Mesenchymal stem cell (in vitro differentiated cells and primary cell): ENCODE measurements around the gene MOB2.

ENCODE experiments used
- DNase-seq: peaks from one replicate; pipeline ENCODE4 v3.0.0-alpha.2; 2013
- H2AFZ ChIP-seq: one replicate; pipeline ENCODE4 v1.6.1; 2013; ENCODE audit warnings: low read depth, mild to moderate bottlenecking, control low read depth, inconsistent platforms, low read length, moderate library complexity
- H2AK5ac ChIP-seq: 2 replicates; pipeline ENCODE4 v1.6.1; 2013; ENCODE audit warnings: low read length, moderate library complexity, mild to moderate bottlenecking, inconsistent platforms; ENCODE audit not compliant: severe bottlenecking
- H2BK120ac ChIP-seq: one replicate; pipeline ENCODE4 v1.6.1; 2013; ENCODE audit warnings: low read depth, mild to moderate bottlenecking, inconsistent platforms, low read length, moderate library complexity
- H2BK12ac ChIP-seq, 2 experiments: one replicate each; pipeline ENCODE4 v1.6.1; 2013; ENCODE audit warnings: inconsistent platforms in 2 of 2, low read length in 2 of 2, mild to moderate bottlenecking in 2 of 2, moderate library complexity in 2 of 2, control low read depth in 1 of 2
- H2BK15ac ChIP-seq: one replicate; pipeline ENCODE4 v1.6.1; 2013; ENCODE audit warnings: mild to moderate bottlenecking, low read depth, inconsistent platforms; ENCODE audit not compliant: poor library complexity, severe bottlenecking
- H2BK5ac ChIP-seq: 2 replicates; pipeline ENCODE4 v1.6.1; 2013; ENCODE audit warnings: low read depth, mild to moderate bottlenecking, low read length, control low read depth, inconsistent platforms; ENCODE audit not compliant: poor library complexity, severe bottlenecking
- H3K14ac ChIP-seq, 2 experiments: one replicate each; pipeline ENCODE4 v1.6.1; 2013; ENCODE audit warnings: inconsistent platforms in 2 of 2, low read length in 2 of 2, control low read depth in 1 of 2, mild to moderate bottlenecking in 1 of 2, moderate library complexity in 1 of 2
- H3K18ac ChIP-seq, 2 experiments: one replicate each; pipeline ENCODE4 v1.6.1; 2013; ENCODE audit warnings: inconsistent platforms in 2 of 2, low read length in 2 of 2, control low read depth in 1 of 2, low read depth in 1 of 2, mild to moderate bottlenecking in 1 of 2
- H3K23ac ChIP-seq, 2 experiments: one replicate each; pipeline ENCODE4 v1.6.1; 2013; ENCODE audit warnings: inconsistent platforms in 2 of 2, low read length in 2 of 2, mild to moderate bottlenecking in 2 of 2, moderate library complexity in 2 of 2, control low read depth in 1 of 2
- H3K27ac ChIP-seq: 2 replicates; pipeline ENCODE4 v1.5.1; 2013; ENCODE audit warnings: mild to moderate bottlenecking, moderate library complexity, low read length, control low read depth, inconsistent platforms; ENCODE audit not compliant: poor library complexity, severe bottlenecking
- H3K27me3 ChIP-seq, 2 experiments: 2 replicates each; pipeline versions ENCODE4 v1.6.1 to v1.7.0; 2013; ENCODE audit warnings: low read length in 2 of 2, mild to moderate bottlenecking in 2 of 2, moderate library complexity in 2 of 2, control low read depth in 1 of 2, inconsistent platforms in 1 of 2; ENCODE audit not compliant: control insufficient read depth in 1 of 2, insufficient read depth in 1 of 2
- H3K36me3 ChIP-seq, 2 experiments: 2 replicates each; pipeline versions ENCODE4 v1.6.1 to v1.7.0; 2013; ENCODE audit warnings: low read length in 2 of 2, control low read depth in 1 of 2, inconsistent platforms in 1 of 2, low read depth in 1 of 2, mild to moderate bottlenecking in 1 of 2; ENCODE audit not compliant: insufficient read depth in 2 of 2, control insufficient read depth in 1 of 2
- H3K4ac ChIP-seq, 2 experiments: one replicate each; pipeline ENCODE4 v1.6.1; 2013; ENCODE audit warnings: inconsistent platforms in 2 of 2, low read length in 2 of 2, mild to moderate bottlenecking in 2 of 2, moderate library complexity in 2 of 2, control low read depth in 1 of 2, low read depth in 1 of 2
- H3K4me1 ChIP-seq: 2 replicates; pipeline ENCODE4 v1.6.1; 2013; ENCODE audit warnings: low read depth, low read length, control low read depth; ENCODE audit not compliant: control insufficient read depth, insufficient read depth
- H3K4me2 ChIP-seq: 2 replicates; pipeline ENCODE4 v1.6.1; 2013; ENCODE audit warnings: low read length, mild to moderate bottlenecking, inconsistent platforms; ENCODE audit not compliant: poor library complexity, severe bottlenecking
- H3K4me3 ChIP-seq, 2 experiments: 2 replicates each; pipeline versions ENCODE4 v1.5.1 to v1.7.0; 2013; ENCODE audit warnings: low read length in 2 of 2, mild to moderate bottlenecking in 2 of 2, control low read depth in 1 of 2, low read depth in 1 of 2; ENCODE audit not compliant: insufficient read depth in 1 of 2
- H3K79me1 ChIP-seq: replicated peaks from 2 replicates; pipeline ENCODE4 v1.6.1; 2013; ENCODE audit warnings: mild to moderate bottlenecking, control low read depth, low read length, inconsistent platforms; ENCODE audit not compliant: poor library complexity, severe bottlenecking
- H3K9ac ChIP-seq: 2 replicates; pipeline ENCODE4 v1.7.0; 2013; ENCODE audit warnings: mild to moderate bottlenecking, low read length, moderate library complexity
- H3K9me3 ChIP-seq: 2 replicates; pipeline ENCODE4 v1.7.0; 2013; ENCODE audit warnings: mild to moderate bottlenecking, low read length; ENCODE audit not compliant: control insufficient read depth
- H4K8ac ChIP-seq: one replicate; pipeline ENCODE4 v1.6.1; 2013; ENCODE audit warnings: inconsistent platforms, mild to moderate bottlenecking, low read length, moderate library complexity
- H4K91ac ChIP-seq: one replicate; pipeline ENCODE4 v1.6.1; 2013; ENCODE audit warnings: mild to moderate bottlenecking, low read length, inconsistent platforms
- WGBS: methylation state at CpG from one replicate; pipeline ENCODE4 v1.1.7; 2013; ENCODE audit warnings: mixed read lengths; 5-methylcytosine and 5-hydroxymethylcytosine counted together

Gene MOB2

GRCh38 chr11:1439341-1439740 lies 47.2 kb downstream of the MOB2 start:
- peak overlapping the region; percentile 95 for H4K91ac ChIP-seq
- peak overlapping the region in 1 of 2 experiments; percentile 41 for H3K4ac ChIP-seq
- H3K14ac ChIP-seq, result no peak overlapping the region
- no peak overlapping the region for H3K4me3 ChIP-seq
- no peak for DNase-seq
- H2AFZ ChIP-seq, result no peak overlapping the region
- H3K4me1 ChIP-seq, result peaks cover 17% of the 10 kb centered on the region
- 63% methylated on average over 10 of the region's 11 CpGs for WGBS
- no peaks in the 10 kb centered on the region for H3K79me1 ChIP-seq
- H3K18ac ChIP-seq, result peak overlapping the region in 1 of 2 experiments; percentile 79
- peak overlapping the region; percentile 46 to 61 for H2BK12ac ChIP-seq
- no peak overlapping the region for H4K8ac ChIP-seq
- no peak overlapping the region for H2BK5ac ChIP-seq
- H3K23ac ChIP-seq, result no peak overlapping the region
- no peak overlapping the region for H3K4me2 ChIP-seq
- H2BK15ac ChIP-seq, result no peak overlapping the region
- H3K9me3 ChIP-seq, result no peaks in the 10 kb centered on the region
- H3K27me3 ChIP-seq, result peaks cover 6 to 12% of the 10 kb centered on the region in 2 experiments
- no peaks in the 10 kb centered on the region for H3K36me3 ChIP-seq
- H3K27ac ChIP-seq, result no peak overlapping the region
- peak overlapping the region; percentile 23 for H2BK120ac ChIP-seq
- no peak overlapping the region for H2AK5ac ChIP-seq
- no peak overlapping the region for H3K9ac ChIP-seq

DNA sequence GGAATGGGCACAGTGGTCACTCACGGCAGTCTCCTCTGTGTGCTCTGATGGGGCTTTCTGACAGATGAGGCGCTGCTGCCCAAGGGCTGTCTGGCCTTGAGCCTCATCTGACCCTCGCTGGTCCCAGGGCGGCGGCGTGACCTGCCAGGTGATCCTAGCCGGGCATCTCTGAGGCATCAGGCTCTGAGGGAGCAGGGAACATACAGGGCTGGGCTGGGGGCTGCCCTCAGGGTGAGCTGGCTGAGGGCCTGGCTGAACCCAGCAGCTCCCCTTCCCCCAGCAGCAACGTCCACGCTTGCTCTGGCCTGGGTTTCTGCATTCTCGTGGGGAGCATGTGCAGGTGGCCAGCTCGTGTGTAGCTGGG lies 47.6 kb downstream of the MOB2 start:
- Histone ChIP-seq H2BK5ac (no peak overlapping the region), H3K4me1 (peaks cover 16% of the 10 kb centered on the region)

DNA sequence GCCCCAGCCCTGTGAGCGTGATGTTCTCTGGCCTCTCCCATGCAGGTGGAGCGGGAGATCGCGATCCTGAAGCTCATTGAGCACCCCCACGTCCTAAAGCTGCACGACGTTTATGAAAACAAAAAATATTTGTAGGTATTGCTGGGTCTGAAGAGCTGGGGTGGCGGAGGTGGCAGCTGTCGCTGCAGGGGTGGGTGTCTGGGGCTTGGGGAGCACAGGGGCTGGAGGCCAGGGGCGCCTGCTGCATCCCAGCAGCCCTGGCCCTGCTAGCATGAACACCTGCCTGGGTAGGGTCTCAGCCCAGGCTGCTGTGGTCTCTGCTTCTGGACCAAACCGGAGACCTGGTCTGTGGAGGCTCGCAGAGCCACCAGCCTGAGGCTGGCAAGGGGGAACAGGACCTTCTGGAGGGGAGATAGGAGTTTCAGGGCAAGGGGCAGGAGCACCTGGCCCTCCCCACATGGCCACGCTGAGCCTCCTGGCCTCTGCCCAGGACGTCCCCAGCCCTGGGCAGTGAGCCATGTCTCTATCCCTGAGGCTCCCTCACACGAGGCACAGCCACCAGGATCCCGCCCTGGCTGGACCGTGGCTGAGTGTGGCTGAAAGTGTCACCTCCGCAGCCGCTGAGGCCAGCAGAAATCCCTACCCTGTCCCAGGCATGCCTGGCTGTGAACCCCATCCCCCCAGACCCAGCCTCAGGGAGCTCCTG lies 48.2 kb downstream of the MOB2 start:
- no peaks in the 10 kb centered on the region for H3K79me1 ChIP-seq
- H3K4me3 ChIP-seq, result no peak overlapping the region
- no peak overlapping the region for H3K27ac ChIP-seq
- H2AK5ac ChIP-seq, result no peak overlapping the region
- H2BK12ac ChIP-seq, result peak overlapping the region; percentile 61 to 70
- H3K36me3 ChIP-seq, result no peaks in the 10 kb centered on the region
- H2BK5ac ChIP-seq, result no peak overlapping the region
- H3K9ac ChIP-seq, result no peak overlapping the region
- WGBS, result 73% methylated on average over 18 of the region's 19 CpGs
- DNase-seq, result no peak
- H2BK15ac ChIP-seq, result peak overlapping the region; percentile 44
- H3K4me2 ChIP-seq, result no peak overlapping the region
- H3K4me1 ChIP-seq, result peaks cover 14% of the 10 kb centered on the region
- peak overlapping the region; percentile 95 for H4K91ac ChIP-seq
- no peak overlapping the region for H3K23ac ChIP-seq
- H3K4ac ChIP-seq, result peak overlapping the region; percentile 83 to 95
- peak overlapping the region in 1 of 2 experiments; percentile 68 for H3K14ac ChIP-seq
- peak overlapping the region; percentile 27 for H2BK120ac ChIP-seq
- H3K9me3 ChIP-seq, result no peaks in the 10 kb centered on the region
- peak overlapping the region; percentile 85 for H4K8ac ChIP-seq
- H3K27me3 ChIP-seq, result peaks cover 7 to 15% of the 10 kb centered on the region in 2 experiments
- peak overlapping the region; percentile 58 to 90 for H3K18ac ChIP-seq
- no peak overlapping the region for H2AFZ ChIP-seq

More for the DNA sequence above, 47.6 kb downstream of the MOB2 start:
- H2BK15ac ChIP-seq, result peak overlapping the region; percentile 41
- peak overlapping the region; percentile 23 for H2BK120ac ChIP-seq
- peak overlapping the region; percentile 85 for H4K8ac ChIP-seq
- H3K79me1 ChIP-seq, result no peaks in the 10 kb centered on the region
- no peak overlapping the region for H3K23ac ChIP-seq
- H3K18ac ChIP-seq, result peak overlapping the region; percentile 45 to 79
- no peak overlapping the region for H3K4me2 ChIP-seq
- no peaks in the 10 kb centered on the region for H3K9me3 ChIP-seq
- no peak overlapping the region for H2AFZ ChIP-seq
- DNase-seq, result no peak
- H3K4ac ChIP-seq, result peak overlapping the region; percentile 22 to 80
- peaks cover 6 to 12% of the 10 kb centered on the region in 2 experiments for H3K27me3 ChIP-seq
- H3K36me3 ChIP-seq, result no peaks in the 10 kb centered on the region
- WGBS, result 82% methylated on average over 11 of the region's 11 CpGs
- H3K14ac ChIP-seq, result peak overlapping the region in 1 of 2 experiments; percentile 81
- peak overlapping the region; percentile 61 to 70 for H2BK12ac ChIP-seq
- H3K9ac ChIP-seq, result no peak overlapping the region
- no peak overlapping the region for H2AK5ac ChIP-seq
- H3K4me3 ChIP-seq, result no peak overlapping the region
- H4K91ac ChIP-seq, result peak overlapping the region; percentile 95
- no peak overlapping the region for H3K27ac ChIP-seq

DNA sequence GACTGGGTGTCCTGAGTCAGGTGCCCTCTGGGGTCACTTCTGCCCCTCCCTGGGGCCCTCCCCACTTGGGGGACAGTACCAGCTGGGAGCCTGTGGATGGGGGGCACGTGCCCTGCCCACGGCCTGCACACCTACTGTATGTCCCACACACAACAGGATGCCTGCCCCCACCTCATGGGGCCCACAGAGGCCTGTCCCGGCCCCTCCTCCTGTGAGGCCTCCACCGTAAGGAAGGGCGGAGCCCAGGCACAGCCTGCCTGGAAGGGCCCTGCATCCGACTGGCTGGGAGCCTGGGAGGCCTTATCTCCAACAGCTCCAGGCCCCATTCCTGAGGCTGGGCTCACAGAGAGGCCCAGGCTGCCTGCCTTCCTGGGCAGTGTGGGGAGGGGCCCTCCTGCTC lies 49.1 kb downstream of the MOB2 start:
- no peaks in the 10 kb centered on the region for H3K9me3 ChIP-seq
- peak; percentile 76 for DNase-seq
- no peak overlapping the region for H2AK5ac ChIP-seq
- peak overlapping the region in 1 of 2 experiments; percentile 23 for H3K23ac ChIP-seq
- peak overlapping the region; percentile 56 to 98 for H3K18ac ChIP-seq
- H3K36me3 ChIP-seq, result no peaks in the 10 kb centered on the region
- no peak overlapping the region for H3K4me3 ChIP-seq
- H2AFZ ChIP-seq, result peak overlapping the region; percentile 42
- H3K9ac ChIP-seq, result no peak overlapping the region
- 15% methylated on average over 6 of the region's 6 CpGs for WGBS
- H3K27ac ChIP-seq, result no peak overlapping the region
- H4K8ac ChIP-seq, result peak overlapping the region; percentile 91
- peak overlapping the region; percentile 96 for H2BK15ac ChIP-seq
- no peaks in the 10 kb centered on the region for H3K79me1 ChIP-seq
- no peak overlapping the region for H3K4me2 ChIP-seq
- peaks cover 10 to 15% of the 10 kb centered on the region in 2 experiments for H3K27me3 ChIP-seq
- peaks cover 14% of the 10 kb centered on the region for H3K4me1 ChIP-seq
- H2BK12ac ChIP-seq, result peak overlapping the region; percentile 87 to 99
- peak overlapping the region in 1 of 2 experiments; percentile 86 for H3K14ac ChIP-seq
- peak overlapping the region; percentile 77 to 87 for H3K4ac ChIP-seq
- no peak overlapping the region for H2BK5ac ChIP-seq
- H2BK120ac ChIP-seq, result peak overlapping the region; percentile 65
- peak overlapping the region; percentile 96 for H4K91ac ChIP-seq
